HepG2 (cell line): Measurements from ENCODE around the gene LRRC73. TPM values are rescaled to one million over a fixed set of nuclear protein-coding genes. Genes with fewer than 3 reads are reported as not detected.

Experiments used
- ARID2 ChIP-seq: sonication (generic); formaldehyde crosslinking; IDR thresholded peaks from 2 replicates; pipeline ENCODE4 v1.8.1; 2022; ENCODE audit warnings: mild to moderate bottlenecking, missing genetic modification reagents, borderline replicate concordance
- BCL3 ChIP-seq: sonication (generic); formaldehyde crosslinking; IDR thresholded peaks from 2 replicates; pipeline ENCODE4 v1.5.1; 2020; ENCODE audit warnings: mild to moderate bottlenecking, missing genetic modification reagents, moderate library complexity
- BORCS8-MEF2B ChIP-seq: sonication (generic); formaldehyde crosslinking; IDR thresholded peaks from 2 replicates; pipeline ENCODE4 v1.8.0; 2022; ENCODE audit warnings: mild to moderate bottlenecking, missing genetic modification reagents
- FOXP1 ChIP-seq, 2 experiments: fragments of 450-650 bp in 1 of 2; IDR thresholded peaks; 2 replicates each; pipeline ENCODE4 v1.6.1; 2017 to 2018; ENCODE audit warnings: antibody characterized with exemption in 1 of 2
- GZF1 ChIP-seq: sonication (generic); formaldehyde crosslinking; IDR thresholded peaks from 2 replicates; pipeline ENCODE4 v1.5.1; 2020; ENCODE audit warnings: mild to moderate bottlenecking, missing genetic modification reagents
- HDAC6 ChIP-seq: fragments of 200-600 bp; sonication (generic); IDR thresholded peaks from 2 replicates; pipeline ENCODE4 v1.7.0; 2017; ENCODE audit warnings: mild to moderate bottlenecking, antibody characterized with exemption, low read length, low read depth
- HNF1B ChIP-seq: sonication (generic); formaldehyde crosslinking; IDR thresholded peaks from 2 replicates; pipeline ENCODE4 v1.5.1; 2020; ENCODE audit warnings: mild to moderate bottlenecking, moderate library complexity, missing genetic modification reagents
- MAFG ChIP-seq: sonication (generic); formaldehyde crosslinking; IDR thresholded peaks from 2 replicates; pipeline ENCODE4 v1.5.1; 2020; ENCODE audit warnings: mild to moderate bottlenecking, missing genetic modification reagents
- ZBTB37 ChIP-seq: sonication (generic); formaldehyde crosslinking; IDR thresholded peaks from 2 replicates; pipeline ENCODE4 v1.4.0; 2020; ENCODE audit warnings: mild to moderate bottlenecking, missing genetic modification reagents
- ZBTB38 ChIP-seq: sonication (generic); formaldehyde crosslinking; IDR thresholded peaks from 2 replicates; pipeline ENCODE4 v1.5.1; 2020; ENCODE audit warnings: mild to moderate bottlenecking, missing genetic modification reagents
- ZNF407 ChIP-seq: sonication (generic); formaldehyde crosslinking; IDR thresholded peaks from one replicate; pipeline ENCODE4 v1.5.1; 2020; ENCODE audit warnings: mild to moderate bottlenecking, missing genetic modification reagents; ENCODE audit errors: not compliant biosample characterization
- ZNF441 ChIP-seq: sonication (generic); formaldehyde crosslinking; IDR thresholded peaks from 2 replicates; pipeline ENCODE4 v1.7.0; 2021; ENCODE audit warnings: missing genetic modification reagents, borderline replicate concordance
- ZNF777 ChIP-seq: sonication (generic); formaldehyde crosslinking; IDR thresholded peaks from 2 replicates; pipeline ENCODE4 v1.4.0; 2020; ENCODE audit warnings: missing genetic modification reagents
- ZNF790 ChIP-seq: sonication (generic); formaldehyde crosslinking; IDR thresholded peaks from 2 replicates; pipeline ENCODE4 v1.8.0; 2022; ENCODE audit warnings: missing genetic modification reagents, mild to moderate bottlenecking, borderline replicate concordance
- polyA plus RNA-seq, 8 experiments: library from polyadenylated mRNA; depleted of rRNA in 3 of 8; stranded (reverse) in 7 of 8; unstranded in 1 of 8; fragments of >200 nt; fragmentation: Illumina TruSeq in 4 of 8; extraction: Trizol in 4 of 8; gene quantifications; 2 replicates each; pipeline versions ENCODE4 v1.2.1 to v1.2.3, GENCODE V29; 2011 to 2016; ENCODE audit warnings: low read depth in 4 of 8, missing spikeins in 1 of 8, mixed read lengths in 1 of 8; ENCODE audit not compliant: insufficient read depth in 1 of 8
- total RNA-seq, 5 experiments: library from RNA; depleted of rRNA; stranded (reverse); fragments of >200 nt; fragmentation: Illumina TruSeq; extraction: Trizol; gene quantifications; 2 replicates each; pipeline ENCODE4 v1.2.3, GENCODE V29; 2016; ENCODE audit warnings: low read depth in 1 of 5
- TF ChIP-seq, protein P1 (sequence below): sonication (generic); formaldehyde crosslinking; IDR thresholded peaks from 2 replicates; pipeline ENCODE4 v1.8.1; 2023; ENCODE audit warnings: mild to moderate bottlenecking, missing genetic modification reagents, borderline replicate concordance

Gene LRRC73
- total and polyA plus RNA-seq, 2 of the 13 experiments (the other 11 are each of a cell fraction or from before 2014, with no cell fraction given) = 0.11 to 0.12 TPM

DNA sequence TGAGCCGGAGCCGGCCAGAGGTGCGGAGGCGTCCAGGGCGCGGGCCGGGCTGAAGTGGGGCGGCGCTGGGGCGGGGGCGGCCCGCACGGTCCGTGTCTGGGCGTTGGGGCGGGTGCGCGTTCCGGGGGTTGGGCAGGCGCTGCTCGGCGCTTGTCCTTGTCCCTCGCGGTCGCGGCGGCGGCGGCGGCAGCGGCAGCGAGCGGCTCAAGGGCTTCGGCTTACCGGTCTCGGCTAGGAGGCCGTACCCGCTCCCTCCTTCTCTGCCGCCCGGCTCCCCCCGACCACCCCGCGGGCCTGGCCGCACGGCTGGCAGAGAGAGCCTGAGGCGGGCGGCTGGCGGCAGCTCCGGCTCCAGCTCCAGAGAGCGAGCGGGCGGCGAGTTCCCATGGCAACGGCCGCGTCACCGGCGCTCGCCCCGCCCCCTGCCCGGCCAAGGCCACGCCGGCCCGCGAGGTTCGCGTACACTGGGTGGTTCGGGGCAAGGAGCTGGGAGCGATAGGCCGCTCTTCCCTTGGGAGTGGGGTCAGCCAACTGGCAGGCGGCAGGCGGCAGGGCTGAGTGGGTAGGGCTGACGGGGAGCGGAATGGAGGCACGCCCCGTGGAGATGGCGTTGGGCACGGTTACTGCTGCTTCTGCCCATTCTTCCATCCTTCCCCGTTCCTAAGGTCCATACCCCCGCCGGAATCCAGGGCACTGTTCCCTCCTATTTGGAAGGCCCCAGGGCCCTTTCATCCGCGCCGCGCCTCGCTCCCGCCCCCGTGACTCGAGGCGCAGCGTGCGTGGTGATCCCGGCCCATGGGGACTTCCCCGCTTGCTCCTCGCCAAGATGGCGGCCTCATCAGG is at the start of gene LRRC73 (continued):
- no peak for TF ChIP-seq GZF1
- TF ChIP-seq ZNF790 = peak; percentile 10; the same call in 1 of the 2 replicates
- TF ChIP-seq ZBTB38 (CRISPR knock-in tag) = peak; percentile 80
- TF ChIP-seq HDAC6 = no peak
- TF ChIP-seq ARID2 (CRISPR knock-in tag) = no peak
- TF ChIP-seq BORCS8-MEF2B (CRISPR knock-in tag) = peak; percentile 88; the same call in 1 of the 2 replicates
- TF ChIP-seq ZNF407 (CRISPR knock-in tag) = peak; percentile 42
- TF ChIP-seq ZBTB37 (CRISPR knock-in tag) = no peak
- 0 out of 2 replicates have a peak, but pooled peaks have one; percentile 27 for TF ChIP-seq HNF1B (CRISPR knock-in tag)
- TF ChIP-seq ZNF777 (CRISPR knock-in tag) = peak; percentile 10; the same call in 1 of the 2 replicates
- TF ChIP-seq, protein P1, sequence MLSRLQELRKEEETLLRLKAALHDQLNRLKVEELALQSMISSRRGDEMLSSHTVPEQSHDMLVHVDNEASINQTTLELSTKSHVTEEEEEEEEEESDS (CRISPR knock-in tag) = no peak
- peak; percentile 91; the same call in 1 of the 2 replicates for TF ChIP-seq BCL3 (CRISPR knock-in tag)
- peak; percentile 83; the same call in 1 of the 2 replicates for TF ChIP-seq ZNF441 (CRISPR knock-in tag)
- TF ChIP-seq MAFG (CRISPR knock-in tag) = no peak
- no peak for TF ChIP-seq FOXP1 (IDR thresholded peaks at IDR 0.05)
- no peak for TF ChIP-seq FOXP1 (CRISPR knock-in tag; IDR thresholded peaks at IDR 0.05)
